Panc1 (cell line): ENCODE measurements around the gene PRCC.

Experiments
- TF ChIP-seq, protein P1 (sequence below): fragments of 450-650 bp; IDR thresholded peaks from 2 replicates; pipeline ENCODE4 v1.5.1; 2017; ENCODE audit warnings: mild to moderate bottlenecking
- TF ChIP-seq, protein P2 (sequence below), 2 experiments: IDR thresholded peaks; 2 replicates each; pipeline ENCODE4 v1.6.1; 2011 to 2012; ENCODE audit warnings: low read depth in 2 of 2, control low read depth in 1 of 2, low read length in 1 of 2, mild to moderate bottlenecking in 1 of 2, moderate library complexity in 1 of 2; ENCODE audit not compliant: insufficient read depth in 1 of 2

DNA sequence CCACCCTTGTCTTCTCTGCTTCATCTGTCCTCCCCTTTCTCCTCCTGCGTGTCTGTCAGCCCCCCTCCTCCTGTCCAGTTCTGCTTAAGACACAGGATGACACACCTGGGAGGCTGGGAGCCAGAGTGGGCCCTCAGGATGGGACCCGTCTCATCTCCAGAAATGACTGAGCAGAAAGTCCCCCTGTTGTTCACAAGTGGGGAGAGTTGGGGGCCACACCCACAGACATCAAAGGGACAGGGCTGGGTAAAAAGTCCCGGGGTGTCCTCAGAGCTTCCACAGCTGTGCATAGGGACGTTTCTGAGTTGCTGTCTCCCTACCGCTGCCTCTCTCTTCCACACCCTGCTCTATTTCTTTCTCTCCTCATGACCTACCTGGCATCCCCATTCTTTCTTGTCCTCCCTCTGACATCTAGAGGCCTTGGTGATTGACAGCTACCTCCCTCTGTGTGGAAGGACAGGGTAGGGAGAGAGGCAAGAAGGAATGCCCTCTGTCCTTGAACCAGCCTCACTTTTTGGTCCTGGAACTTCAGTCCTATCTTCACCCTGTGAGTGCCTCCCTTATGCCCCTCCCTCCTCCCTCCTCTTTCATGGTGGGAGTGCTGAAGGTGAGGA, 68.8 kb downstream of the PRCC start:
- TF ChIP-seq, protein P1, sequence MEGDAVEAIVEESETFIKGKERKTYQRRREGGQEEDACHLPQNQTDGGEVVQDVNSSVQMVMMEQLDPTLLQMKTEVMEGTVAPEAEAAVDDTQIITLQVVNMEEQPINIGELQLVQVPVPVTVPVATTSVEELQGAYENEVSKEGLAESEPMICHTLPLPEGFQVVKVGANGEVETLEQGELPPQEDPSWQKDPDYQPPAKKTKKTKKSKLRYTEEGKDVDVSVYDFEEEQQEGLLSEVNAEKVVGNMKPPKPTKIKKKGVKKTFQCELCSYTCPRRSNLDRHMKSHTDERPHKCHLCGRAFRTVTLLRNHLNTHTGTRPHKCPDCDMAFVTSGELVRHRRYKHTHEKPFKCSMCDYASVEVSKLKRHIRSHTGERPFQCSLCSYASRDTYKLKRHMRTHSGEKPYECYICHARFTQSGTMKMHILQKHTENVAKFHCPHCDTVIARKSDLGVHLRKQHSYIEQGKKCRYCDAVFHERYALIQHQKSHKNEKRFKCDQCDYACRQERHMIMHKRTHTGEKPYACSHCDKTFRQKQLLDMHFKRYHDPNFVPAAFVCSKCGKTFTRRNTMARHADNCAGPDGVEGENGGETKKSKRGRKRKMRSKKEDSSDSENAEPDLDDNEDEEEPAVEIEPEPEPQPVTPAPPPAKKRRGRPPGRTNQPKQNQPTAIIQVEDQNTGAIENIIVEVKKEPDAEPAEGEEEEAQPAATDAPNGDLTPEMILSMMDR = no peak
- TF ChIP-seq, protein P2, sequence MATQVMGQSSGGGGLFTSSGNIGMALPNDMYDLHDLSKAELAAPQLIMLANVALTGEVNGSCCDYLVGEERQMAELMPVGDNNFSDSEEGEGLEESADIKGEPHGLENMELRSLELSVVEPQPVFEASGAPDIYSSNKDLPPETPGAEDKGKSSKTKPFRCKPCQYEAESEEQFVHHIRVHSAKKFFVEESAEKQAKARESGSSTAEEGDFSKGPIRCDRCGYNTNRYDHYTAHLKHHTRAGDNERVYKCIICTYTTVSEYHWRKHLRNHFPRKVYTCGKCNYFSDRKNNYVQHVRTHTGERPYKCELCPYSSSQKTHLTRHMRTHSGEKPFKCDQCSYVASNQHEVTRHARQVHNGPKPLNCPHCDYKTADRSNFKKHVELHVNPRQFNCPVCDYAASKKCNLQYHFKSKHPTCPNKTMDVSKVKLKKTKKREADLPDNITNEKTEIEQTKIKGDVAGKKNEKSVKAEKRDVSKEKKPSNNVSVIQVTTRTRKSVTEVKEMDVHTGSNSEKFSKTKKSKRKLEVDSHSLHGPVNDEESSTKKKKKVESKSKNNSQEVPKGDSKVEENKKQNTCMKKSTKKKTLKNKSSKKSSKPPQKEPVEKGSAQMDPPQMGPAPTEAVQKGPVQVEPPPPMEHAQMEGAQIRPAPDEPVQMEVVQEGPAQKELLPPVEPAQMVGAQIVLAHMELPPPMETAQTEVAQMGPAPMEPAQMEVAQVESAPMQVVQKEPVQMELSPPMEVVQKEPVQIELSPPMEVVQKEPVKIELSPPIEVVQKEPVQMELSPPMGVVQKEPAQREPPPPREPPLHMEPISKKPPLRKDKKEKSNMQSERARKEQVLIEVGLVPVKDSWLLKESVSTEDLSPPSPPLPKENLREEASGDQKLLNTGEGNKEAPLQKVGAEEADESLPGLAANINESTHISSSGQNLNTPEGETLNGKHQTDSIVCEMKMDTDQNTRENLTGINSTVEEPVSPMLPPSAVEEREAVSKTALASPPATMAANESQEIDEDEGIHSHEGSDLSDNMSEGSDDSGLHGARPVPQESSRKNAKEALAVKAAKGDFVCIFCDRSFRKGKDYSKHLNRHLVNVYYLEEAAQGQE (IDR thresholded peaks at IDR 0.05; ENCODE audit: insufficient read depth in 1 of 2, low read depth in 2 of 2, low read length in 1 of 2) = no peak
